ENCODE measurements around the gene SUPT5H.

SUPT5H gene

DNA sequence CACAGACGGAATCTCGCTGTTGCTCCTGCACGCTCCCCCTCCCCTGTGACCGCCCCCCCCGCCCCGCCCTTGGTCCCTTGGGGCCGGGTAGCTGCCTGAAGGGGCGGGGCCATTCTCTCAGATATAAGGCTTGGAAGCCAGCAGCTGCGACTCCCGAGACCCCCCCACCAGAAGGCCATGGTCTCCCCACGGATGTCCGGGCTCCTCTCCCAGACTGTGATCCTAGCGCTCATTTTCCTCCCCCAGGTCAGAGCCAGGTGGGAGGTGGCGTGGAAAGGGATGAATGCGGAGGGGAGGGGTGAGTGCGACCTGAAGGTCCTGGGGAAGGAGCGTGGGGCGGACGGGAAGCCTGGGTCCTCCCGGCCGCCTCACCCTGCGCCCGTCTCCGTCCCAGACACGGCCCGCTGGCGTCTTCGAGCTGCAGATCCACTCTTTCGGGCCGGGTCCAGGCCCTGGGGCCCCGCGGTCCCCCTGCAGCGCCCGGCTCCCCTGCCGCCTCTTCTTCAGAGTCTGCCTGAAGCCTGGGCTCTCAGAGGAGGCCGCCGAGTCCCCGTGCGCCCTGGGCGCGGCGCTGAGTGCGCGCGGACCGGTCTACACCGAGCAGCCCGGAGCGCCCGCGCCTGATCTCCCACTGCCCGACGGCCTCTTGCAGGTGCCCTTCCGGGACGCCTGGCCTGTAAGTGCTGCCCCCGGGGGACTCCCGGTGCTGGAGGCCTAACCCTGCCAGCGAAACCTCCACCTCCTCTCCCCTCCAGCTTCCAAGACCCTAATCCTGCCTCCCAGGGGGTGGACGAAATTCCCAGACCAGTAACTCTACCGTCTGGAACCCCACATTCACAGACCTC, 53.6 kb downstream of the SUPT5H start, which contains the start of gene DLL3:
TSS of gene DLL3 (plus strand) at position 150 of the 845 bp plus-strand sequence. CDS start at position 178, 28 bp downstream.
- peak within 1 kb of the TSS; percentile 43 for H3K4me3 ChIP-seq (ENCODE audit: low read length)

DNA sequence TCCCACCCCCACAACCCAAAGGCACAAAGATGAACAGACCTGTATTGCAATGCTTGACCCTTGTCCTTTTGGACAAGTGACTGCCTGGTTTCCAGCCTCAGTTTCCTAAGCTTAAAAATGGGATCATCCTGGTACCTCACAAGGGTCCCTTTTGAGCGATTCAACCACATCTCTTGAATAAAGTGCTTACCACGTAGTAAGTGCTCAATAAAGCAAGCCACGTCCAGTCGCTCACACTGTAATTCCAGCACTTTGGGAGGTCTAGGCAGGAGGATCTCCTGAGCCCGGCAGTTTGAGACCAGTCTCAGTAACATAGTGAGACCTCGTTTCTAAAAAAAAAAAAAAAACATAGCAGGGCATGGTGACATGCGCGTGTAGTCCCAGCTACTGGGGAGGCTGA, 54.5 kb downstream of the SUPT5H start:
- TF ChIP-seq ZNF274 (IDR thresholded peaks at IDR 0.05; ENCODE audit: low read depth, low read length), result no peak
- no peak overlapping the region for H3K4me3 ChIP-seq (ENCODE audit: low read length)

More for the DNA sequence above, 53.6 kb downstream of the SUPT5H start, which contains the start of gene DLL3:
- TF ChIP-seq ZNF274 (IDR thresholded peaks at IDR 0.05; ENCODE audit: low read depth, low read length), result no peak

DNA sequence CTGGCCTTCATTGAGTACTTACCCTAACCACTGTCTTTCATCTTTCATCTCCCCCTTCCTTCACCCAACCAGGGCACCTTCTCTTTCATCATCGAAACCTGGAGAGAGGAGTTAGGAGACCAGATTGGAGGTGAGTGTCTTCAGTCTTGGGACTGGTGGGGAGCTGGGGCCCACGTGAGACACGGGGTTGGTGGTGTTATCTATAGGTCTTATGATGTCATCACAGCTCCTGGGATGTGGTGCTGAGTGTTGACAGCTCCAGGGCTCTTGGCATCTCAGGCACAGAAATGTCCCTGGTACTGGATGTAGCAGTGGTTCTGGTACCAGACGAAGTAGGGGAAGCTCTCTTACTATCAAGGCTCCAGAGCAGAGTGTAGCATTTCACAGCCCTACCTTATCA, 55.2 kb downstream of the SUPT5H start:
- no peak for TF ChIP-seq ZNF274 (IDR thresholded peaks at IDR 0.05; ENCODE audit: low read depth, low read length)
- no peak overlapping the region for H3K4me3 ChIP-seq (ENCODE audit: low read length)

DNA sequence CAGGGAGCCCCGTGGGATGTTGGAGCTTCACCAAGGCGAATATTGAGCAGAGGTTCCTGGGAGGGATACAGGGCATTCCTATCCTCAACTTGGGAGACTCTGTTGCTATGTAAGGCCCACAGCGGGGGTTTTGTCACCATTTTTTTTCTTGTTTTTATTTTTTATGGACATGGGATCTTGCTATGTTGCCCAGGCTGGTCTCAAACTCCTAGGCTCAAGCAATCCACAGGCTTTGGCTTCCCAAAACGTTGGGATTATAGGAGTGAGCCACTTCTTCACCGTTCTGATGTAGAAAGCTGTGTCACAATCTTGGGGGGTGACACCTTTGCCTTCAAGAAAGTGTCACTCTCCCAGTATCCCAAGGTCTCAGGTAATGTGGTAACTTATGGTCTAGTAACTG, 56.0 kb downstream of the SUPT5H start:
- TF ChIP-seq ZNF274 (IDR thresholded peaks at IDR 0.05; ENCODE audit: low read depth, low read length), result no peak
- no peak overlapping the region for H3K4me3 ChIP-seq (ENCODE audit: low read length)

DNA sequence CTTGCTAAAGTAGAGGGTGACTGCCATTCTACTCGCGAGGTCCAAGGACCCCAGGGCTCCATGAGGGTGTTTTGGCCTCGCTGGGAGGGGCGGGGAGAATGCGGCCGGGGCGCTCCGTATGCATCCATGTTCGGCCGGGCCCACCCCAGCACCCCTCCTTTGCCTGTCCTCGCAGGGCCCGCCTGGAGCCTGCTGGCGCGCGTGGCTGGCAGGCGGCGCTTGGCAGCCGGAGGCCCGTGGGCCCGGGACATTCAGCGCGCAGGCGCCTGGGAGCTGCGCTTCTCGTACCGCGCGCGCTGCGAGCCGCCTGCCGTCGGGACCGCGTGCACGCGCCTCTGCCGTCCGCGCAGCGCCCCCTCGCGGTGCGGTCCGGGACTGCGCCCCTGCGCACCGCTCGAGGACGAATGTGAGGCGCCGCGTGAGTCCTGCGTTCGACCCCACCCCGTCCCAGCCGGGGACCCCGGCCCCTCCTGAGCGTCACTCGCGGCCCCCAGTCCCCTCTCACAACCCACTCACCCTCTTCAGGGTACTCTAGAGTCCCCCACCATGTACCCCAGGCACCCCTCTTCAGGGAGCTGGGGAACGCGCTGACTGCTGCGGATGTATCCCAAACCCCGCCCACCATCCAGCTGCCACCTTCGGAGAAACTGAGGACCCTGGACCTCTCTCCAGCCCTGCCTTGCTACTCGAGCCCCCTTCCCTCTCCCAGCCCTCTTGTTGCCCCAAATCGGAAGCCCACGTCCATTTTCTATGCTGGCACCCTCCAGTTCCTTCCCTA, 57.4 kb downstream of the SUPT5H start:
- TF ChIP-seq ZNF274 (IDR thresholded peaks at IDR 0.05; ENCODE audit: low read depth, low read length), result no peak
- no peak overlapping the region for H3K4me3 ChIP-seq (ENCODE audit: low read length)

DNA sequence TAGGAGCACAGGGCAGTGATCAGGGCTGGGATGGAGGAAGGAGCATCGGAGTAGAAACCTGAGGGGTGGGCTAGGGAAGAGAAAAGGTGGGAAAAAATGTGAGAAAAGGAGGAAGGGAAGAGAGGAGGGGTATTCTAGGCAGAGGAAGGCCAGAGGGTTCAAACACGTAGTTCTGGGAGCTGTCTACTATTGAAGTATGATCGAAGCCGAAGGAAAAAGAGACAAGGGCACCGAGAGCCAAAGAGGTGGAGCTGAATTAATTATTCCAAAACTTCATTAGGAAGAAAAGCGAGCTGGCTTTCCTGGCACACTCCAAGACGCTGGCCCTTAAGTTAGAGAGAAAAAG, 61.2 kb downstream of the SUPT5H start:
- H3K4me3 ChIP-seq (ENCODE audit: low read length), result no peak overlapping the region; the same call in 1 of the 2 replicates
- TF ChIP-seq ZNF274 (IDR thresholded peaks at IDR 0.05; ENCODE audit: low read depth, low read length), result no peak

DNA sequence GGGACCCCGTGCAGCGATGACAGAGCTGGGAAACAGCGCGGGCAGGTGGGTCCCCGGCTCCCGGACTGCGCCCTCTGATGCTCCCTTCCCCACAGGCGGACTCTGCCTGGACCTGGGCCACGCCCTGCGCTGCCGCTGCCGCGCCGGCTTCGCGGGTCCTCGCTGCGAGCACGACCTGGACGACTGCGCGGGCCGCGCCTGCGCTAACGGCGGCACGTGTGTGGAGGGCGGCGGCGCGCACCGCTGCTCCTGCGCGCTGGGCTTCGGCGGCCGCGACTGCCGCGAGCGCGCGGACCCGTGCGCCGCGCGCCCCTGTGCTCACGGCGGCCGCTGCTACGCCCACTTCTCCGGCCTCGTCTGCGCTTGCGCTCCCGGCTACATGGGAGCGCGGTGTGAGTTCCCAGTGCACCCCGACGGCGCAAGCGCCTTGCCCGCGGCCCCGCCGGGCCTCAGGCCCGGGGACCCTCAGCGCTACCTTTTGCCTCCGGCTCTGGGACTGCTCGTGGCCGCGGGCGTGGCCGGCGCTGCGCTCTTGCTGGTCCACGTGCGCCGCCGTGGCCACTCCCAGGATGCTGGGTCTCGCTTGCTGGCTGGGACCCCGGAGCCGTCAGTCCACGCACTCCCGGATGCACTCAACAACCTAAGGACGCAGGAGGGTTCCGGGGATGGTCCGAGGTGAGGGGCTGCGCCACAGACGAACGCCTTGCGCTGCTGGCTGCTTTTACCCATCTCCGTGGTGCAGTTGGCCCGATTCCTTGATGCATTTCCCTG, 61.7 kb downstream of the SUPT5H start:
- TF ChIP-seq ZNF274 (IDR thresholded peaks at IDR 0.05; ENCODE audit: low read depth, low read length), result no peak
- H3K4me3 ChIP-seq (ENCODE audit: low read length), result peak overlapping the region; percentile 39

DNA sequence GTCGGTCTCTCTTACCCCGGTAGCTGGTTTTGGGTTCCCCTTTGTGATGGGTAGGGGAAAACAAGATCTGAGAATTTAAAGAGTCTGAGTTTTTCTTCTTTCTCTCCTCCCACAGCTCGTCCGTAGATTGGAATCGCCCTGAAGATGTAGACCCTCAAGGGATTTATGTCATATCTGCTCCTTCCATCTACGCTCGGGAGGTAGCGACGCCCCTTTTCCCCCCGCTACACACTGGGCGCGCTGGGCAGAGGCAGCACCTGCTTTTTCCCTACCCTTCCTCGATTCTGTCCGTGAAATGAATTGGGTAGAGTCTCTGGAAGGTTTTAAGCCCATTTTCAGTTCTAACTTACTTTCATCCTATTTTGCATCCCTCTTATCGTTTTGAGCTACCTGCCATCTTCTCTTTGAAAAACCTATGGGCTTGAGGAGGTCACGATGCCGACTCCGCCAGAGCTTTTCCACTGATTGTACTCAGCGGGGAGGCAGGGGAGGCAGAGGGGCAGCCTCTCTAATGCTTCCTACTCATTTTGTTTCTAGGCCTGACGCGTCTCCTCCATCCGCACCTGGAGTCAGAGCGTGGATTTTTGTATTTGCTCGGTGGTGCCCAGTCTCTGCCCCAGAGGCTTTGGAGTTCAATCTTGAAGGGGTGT, 62.5 kb downstream of the SUPT5H start:
- peak overlapping the region; percentile 39 for H3K4me3 ChIP-seq (ENCODE audit: low read length)
- no peak for TF ChIP-seq ZNF274 (IDR thresholded peaks at IDR 0.05; ENCODE audit: low read depth, low read length)

DNA sequence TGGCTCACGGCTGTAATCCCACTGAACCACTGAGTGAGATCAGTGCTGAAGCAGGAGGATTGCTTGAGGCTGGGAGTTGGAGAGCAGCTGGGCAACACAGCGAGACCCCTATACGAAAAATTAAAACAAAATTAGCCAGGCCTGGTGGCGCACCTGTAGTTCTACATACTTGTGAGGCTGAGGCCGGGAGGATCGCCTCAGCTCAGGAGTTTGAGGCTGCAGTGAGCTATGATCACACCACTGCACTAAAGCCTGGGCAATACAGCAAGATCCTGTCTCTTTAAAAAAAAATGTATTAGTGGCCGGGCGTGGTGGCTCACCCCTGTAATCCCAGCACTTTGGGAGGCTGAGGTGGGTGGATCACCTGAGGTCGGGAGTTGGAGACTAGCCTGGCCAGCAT, 63.2 kb downstream of the SUPT5H start:
- H3K4me3 ChIP-seq (ENCODE audit: low read length), result no peak overlapping the region
- no peak for TF ChIP-seq ZNF274 (IDR thresholded peaks at IDR 0.05; ENCODE audit: low read depth, low read length)

DNA sequence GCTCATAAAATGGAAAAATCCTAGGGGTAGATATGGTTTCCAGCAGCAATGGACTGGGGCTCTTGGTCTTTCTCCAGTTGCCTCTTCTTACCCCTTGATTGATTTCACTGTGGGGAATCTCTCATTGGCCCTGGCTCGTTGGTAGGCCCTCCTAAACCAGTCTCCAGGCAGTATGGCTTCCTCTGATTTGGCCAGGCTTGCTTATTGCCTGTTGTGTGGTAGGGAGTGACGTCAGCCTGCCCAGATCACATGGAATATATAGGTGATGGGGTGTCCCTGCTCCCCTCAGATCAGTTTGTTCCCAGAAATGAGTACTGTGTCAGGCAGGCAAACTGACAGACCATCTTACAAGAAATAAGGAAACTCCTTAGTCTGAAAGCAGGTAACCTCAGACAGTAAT, 63.9 kb downstream of the SUPT5H start:
- TF ChIP-seq ZNF274 (IDR thresholded peaks at IDR 0.05; ENCODE audit: low read depth, low read length), result no peak
- H3K4me3 ChIP-seq (ENCODE audit: low read length), result no peak overlapping the region

DNA sequence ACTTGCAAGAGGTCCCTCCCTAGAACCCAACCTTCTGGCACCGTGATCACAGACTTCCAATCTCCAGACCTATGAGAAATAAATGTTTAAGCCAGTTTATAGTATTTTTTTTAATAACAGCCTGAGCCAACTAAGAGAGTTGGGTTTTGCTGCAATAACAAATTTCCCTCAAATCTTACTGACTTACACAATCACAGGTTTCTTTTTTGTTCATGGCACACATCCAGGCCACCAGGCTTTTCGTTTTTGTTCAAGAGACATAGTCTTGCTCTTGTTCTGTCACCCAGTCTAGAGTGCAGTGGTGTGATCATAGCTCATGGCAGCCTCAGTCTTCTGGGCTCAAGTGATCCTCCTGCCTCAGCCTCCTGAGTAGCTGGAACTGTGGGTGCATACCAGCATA, 67.6 kb downstream of the SUPT5H start:
- H3K4me3 ChIP-seq (ENCODE audit: low read length), result no peak overlapping the region
- TF ChIP-seq ZNF274 (IDR thresholded peaks at IDR 0.05; ENCODE audit: low read depth, low read length), result no peak

DNA sequence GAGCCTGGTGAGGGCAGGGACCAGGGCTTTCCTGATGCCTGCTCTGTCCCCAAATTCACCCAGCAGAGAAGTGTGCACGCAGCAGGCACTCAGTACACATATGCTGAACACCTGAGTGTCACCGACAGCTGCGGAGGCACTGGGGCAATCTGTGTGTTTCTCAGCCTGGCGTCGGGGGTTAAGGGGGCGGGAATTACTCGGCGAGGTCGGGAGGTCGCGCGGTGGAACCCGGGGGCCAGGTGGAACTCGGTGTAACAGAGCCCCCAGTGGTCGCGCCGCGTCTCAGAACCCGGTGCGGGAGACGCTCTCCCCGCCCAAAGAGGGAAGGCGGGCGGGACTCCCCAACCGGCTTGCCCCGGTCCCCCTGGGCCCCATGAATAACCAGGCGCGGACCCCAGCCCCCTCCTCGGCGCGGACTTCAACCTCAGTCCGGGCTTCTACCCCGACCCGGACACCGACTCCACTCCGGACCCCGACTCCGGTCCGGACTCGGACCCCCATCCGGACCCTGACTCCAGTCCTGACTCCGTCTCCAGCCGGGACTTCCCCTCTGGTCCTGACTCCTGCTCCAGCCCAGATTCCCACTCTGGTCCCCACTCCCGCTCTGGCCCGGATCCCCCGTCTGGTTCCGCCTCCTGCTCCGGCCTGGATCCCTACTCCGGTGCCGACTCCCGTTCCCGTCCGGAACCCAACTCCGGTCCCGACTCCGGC, 69.6 kb downstream of the SUPT5H start, which contains the start of gene SELENOV:
TSS of gene SELENOV (plus strand) at position 300 of the 711 bp plus-strand sequence. CDS start at position 374, 74 bp downstream.
- H3K4me3 ChIP-seq (ENCODE audit: low read length), result peak within 1 kb of the TSS; percentile 34; the same call in 1 of the 2 replicates
- no peak for TF ChIP-seq ZNF274 (IDR thresholded peaks at IDR 0.05; ENCODE audit: low read depth, low read length)
